Astrocyte (in vitro differentiated cells and primary cell): ENCODE data around the gene AMFR.

Source experiments
- CTCF ChIP-seq: IDR thresholded peaks from 2 replicates; pipeline ENCODE4 v1.5.1; 2011; ENCODE audit warnings: low read depth, mild to moderate bottlenecking, inconsistent platforms, low read length, moderate library complexity; ENCODE audit not compliant: insufficient read depth
- EZH2 ChIP-seq: IDR thresholded peaks from 2 replicates; pipeline ENCODE4 v1.6.1; 2012; ENCODE audit warnings: mild to moderate bottlenecking, low read length, inconsistent platforms; ENCODE audit not compliant: insufficient read depth

GRCh38 chr16:56405977-56406672 is 19.2 kb downstream of the AMFR start:
- TF ChIP-seq EZH2 = no peak
- no peak for TF ChIP-seq CTCF
